ENCODE measurements around the gene PEX26. TPM values are rescaled to one million over a fixed set of nuclear protein-coding genes. Genes with fewer than 3 reads are reported as not detected.

Gene PEX26
- polyA plus RNA-seq, 1 donor from 2014 or later: 30.2 TPM

DNA sequence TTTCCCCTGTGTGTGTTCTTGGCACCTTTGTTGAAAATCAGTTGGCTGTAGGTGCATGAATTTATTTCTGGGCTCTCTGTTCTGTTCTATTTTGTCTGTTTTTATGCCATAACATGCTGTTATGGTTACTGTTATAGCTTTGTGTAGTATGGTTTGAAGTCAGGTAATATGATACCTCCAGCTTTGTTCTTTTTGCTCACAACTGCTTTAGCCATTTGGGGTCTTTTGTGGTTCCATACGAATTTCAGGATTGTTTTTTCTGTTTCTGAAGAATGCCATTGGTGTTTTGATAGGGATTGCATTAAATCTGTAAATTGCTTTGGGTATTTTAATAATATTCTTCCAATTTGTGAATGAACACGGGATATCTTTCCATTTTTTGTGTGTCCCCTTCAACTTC, 4.7 kb downstream of the PEX26 start:
- Histone ChIP-seq H3K4me3 (ENCODE audit: low read length) (no peak overlapping the region), H3K79me2 (replicated peaks; ENCODE audit: insufficient read depth, low read length) (peaks cover 10% of the 10 kb centered on the region), H3K9me2 (ENCODE audit: insufficient read depth, low read length) (no peaks in the 10 kb centered on the region), H3K9ac (ENCODE audit: low read length) (no peak overlapping the region), H3K9me3 (ENCODE audit: low read length) (no peaks in the 10 kb centered on the region), H4K20me1 (ENCODE audit: insufficient read depth) (no peaks in the 10 kb centered on the region), H3K27ac (ENCODE audit: low read length) (no peak overlapping the region), H3K27me3 (ENCODE audit: insufficient read depth, low read depth, low read length) (no peaks in the 10 kb centered on the region), H3K36me3 (ENCODE audit: insufficient read depth, low read length) (no peaks in the 10 kb centered on the region), H2AFZ (ENCODE audit: low read depth, low read length) (no peak overlapping the region), H3F3A (ENCODE audit: insufficient read depth, low read length, poor library complexity, severe bottlenecking) (no peaks in the 10 kb centered on the region), H3K4me2 (ENCODE audit: low read length) (no peak overlapping the region)
- TF ChIP-seq CTCF (IDR thresholded peaks at IDR 0.05; ENCODE audit: poor library complexity, severe bottlenecking) (no peak), TAF1 (IDR thresholded peaks at IDR 0.05; ENCODE audit: low read depth) (no peak), POLR2AphosphoS5 (IDR thresholded peaks at IDR 0.05) (no peak), REST (IDR thresholded peaks at IDR 0.05; ENCODE audit: borderline replicate concordance) (no peak), EP300 (conservative IDR thresholded peaks at IDR 0.05; ENCODE audit: poor library complexity, severe bottlenecking) (no peak), EZH2 (IDR thresholded peaks at IDR 0.05; ENCODE audit: borderline replicate concordance, insufficient read depth, low read length, poor library complexity, severe bottlenecking) (no peak), MXI1 (conservative IDR thresholded peaks at IDR 0.05; ENCODE audit: poor library complexity, severe bottlenecking) (no peak), RAD21 (conservative IDR thresholded peaks at IDR 0.05) (no peak), SMC3 (conservative IDR thresholded peaks at IDR 0.05; ENCODE audit: poor library complexity) (no peak)

- Histone ChIP-seq H3K27me3 (ENCODE audit: insufficient read depth, low read depth, low read length) (no peaks in the 10 kb centered on the region), H3K9me3 (ENCODE audit: low read length) (no peaks in the 10 kb centered on the region), H3K27ac (ENCODE audit: low read length) (no peak overlapping the region), H3K9ac (ENCODE audit: low read length) (no peak overlapping the region), H3K79me2 (replicated peaks; ENCODE audit: insufficient read depth, low read length) (peaks cover 6% of the 10 kb centered on the region), H2AFZ (ENCODE audit: low read depth, low read length) (no peak overlapping the region), H3F3A (ENCODE audit: insufficient read depth, low read length, poor library complexity, severe bottlenecking) (no peaks in the 10 kb centered on the region), H3K4me2 (ENCODE audit: low read length) (no peak overlapping the region), H3K4me3 (ENCODE audit: low read length) (no peak overlapping the region), H3K36me3 (ENCODE audit: insufficient read depth, low read length) (no peaks in the 10 kb centered on the region), H4K20me1 (ENCODE audit: insufficient read depth) (no peaks in the 10 kb centered on the region), H3K9me2 (ENCODE audit: insufficient read depth, low read length) (no peaks in the 10 kb centered on the region)
- TF ChIP-seq POLR2AphosphoS5 (IDR thresholded peaks at IDR 0.05) (no peak), SMC3 (conservative IDR thresholded peaks at IDR 0.05; ENCODE audit: poor library complexity) (no peak), TAF1 (IDR thresholded peaks at IDR 0.05; ENCODE audit: low read depth) (no peak), MXI1 (conservative IDR thresholded peaks at IDR 0.05; ENCODE audit: poor library complexity, severe bottlenecking) (no peak), CTCF (IDR thresholded peaks at IDR 0.05; ENCODE audit: poor library complexity, severe bottlenecking) (no peak), RAD21 (conservative IDR thresholded peaks at IDR 0.05) (no peak), EZH2 (IDR thresholded peaks at IDR 0.05; ENCODE audit: borderline replicate concordance, insufficient read depth, low read length, poor library complexity, severe bottlenecking) (no peak), EP300 (conservative IDR thresholded peaks at IDR 0.05; ENCODE audit: poor library complexity, severe bottlenecking) (no peak), REST (IDR thresholded peaks at IDR 0.05; ENCODE audit: borderline replicate concordance) (no peak)
Measured at GRCh38 chr22:18083406-18083805, 5.6 kb downstream of the PEX26 start.

Measured in neural cell (in vitro differentiated cells).